Stimulated activated naive CD8-positive, alpha-beta T cell treated with anti-CD3 and anti-CD28 coated beads, Interleukin-15, Interleukin-2, amounts not matched to agents 100 U/mL and 50 U/mL, for 24 hours (primary cell): Measurements from ENCODE around the gene GDF9.

Experiments
- ATAC-seq: fragments of 150-1000 bp; cut with Tn5 transposase; one replicate; pipeline ENCODE4 v1.10.0; 2021
- DNase-seq: peaks from one replicate; pipeline ENCODE4 v3.0.0; 2021

Gene GDF9

GRCh38 chr5:132836852-132837251 is 29.4 kb downstream of the GDF9 start:
- DNase-seq = no peak
- ATAC-seq = no peak

DNA sequence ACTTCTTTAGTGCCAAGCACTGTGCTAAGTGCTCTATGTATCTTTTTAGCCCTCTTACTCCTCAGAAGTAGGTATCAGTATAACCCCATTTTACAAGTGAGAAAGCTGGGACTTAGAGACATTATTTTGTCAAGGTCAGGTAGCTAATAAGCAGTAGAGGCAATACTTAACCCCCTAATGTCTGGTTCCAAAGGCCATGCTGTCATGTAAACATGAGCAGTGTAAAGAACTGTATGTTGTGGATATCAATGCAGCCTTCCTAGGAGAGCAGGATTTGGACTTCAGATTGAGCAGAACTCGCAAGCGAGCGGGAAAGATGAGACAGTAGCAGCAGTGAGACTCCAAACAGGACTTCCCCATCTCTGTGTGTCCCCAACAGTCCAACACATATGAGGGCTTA is 32.2 kb downstream of the GDF9 start:
- ATAC-seq = no peak

DNA sequence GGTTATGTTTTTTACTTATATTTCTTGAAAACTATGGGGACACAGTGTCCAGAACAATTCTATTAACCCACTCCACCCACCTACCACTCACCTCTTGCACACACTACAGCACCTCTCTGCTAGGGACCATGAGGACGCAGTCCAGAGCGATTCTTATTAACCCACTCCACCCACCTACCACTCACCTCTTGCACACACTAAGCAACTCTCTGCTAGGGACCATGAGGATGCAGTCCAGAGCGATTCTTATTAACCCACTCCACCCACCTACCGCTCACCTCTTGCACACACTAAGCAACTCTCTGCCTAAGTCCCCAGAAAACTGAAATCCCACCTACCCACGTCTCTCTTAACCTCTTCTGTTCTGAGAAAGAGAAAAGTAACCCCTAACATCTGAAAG is 33.7 kb downstream of the GDF9 start:
- DNase-seq = no peak
- ATAC-seq = no peak

More for the DNA sequence above, 32.2 kb downstream of the GDF9 start:
- no peak for DNase-seq

GRCh38 chr5:132831095-132831860 is 35.0 kb downstream of the GDF9 start:
- ATAC-seq (no peak), DNase-seq (no peak)

DNA sequence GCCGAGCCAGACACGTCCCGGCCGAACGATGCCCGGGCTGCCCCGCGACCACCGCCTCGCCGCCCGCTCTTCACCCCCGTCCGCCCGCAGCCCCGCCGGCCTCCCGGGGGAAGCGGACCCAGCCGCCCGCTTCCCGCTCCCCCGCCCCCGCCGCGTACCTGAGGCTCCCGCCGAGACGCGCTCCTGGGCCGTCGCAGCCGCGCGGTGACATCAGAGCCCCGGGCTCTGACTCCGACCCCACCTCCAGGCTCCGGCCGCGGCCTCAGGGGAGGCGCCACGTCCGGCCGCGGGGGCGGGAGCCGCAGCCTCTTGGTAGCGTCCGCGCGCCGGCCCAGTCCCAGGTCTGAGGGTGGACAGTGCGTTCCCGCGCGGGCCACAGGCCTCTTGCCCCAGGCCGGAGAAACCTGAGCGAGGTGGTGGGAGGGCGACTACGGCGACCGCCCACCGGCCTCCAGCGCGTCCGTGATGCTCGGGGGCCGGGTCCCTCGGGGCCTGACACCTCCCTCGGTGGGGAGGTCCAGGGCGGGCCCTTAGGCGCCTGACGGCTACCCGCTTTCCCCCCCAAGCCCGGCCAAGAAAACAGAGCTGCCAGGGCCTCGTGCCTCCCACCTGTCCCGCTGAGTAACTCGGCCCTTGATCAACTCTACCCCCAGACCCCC is 35.7 kb downstream of the GDF9 start, which contains the start of gene SHROOM1:
TSS of gene SHROOM1 (minus strand) at position 212 of the 659 bp plus-strand sequence. CDS start 4,507 bp downstream, outside the sequence.
- peak; percentile 51 for DNase-seq

GRCh38 chr5:132829742-132830435 is 36.4 kb downstream of the GDF9 start:
- peak; percentile 90 for ATAC-seq
- DNase-seq = peak; percentile 81

More for the DNA sequence above, 35.7 kb downstream of the GDF9 start, which contains the start of gene SHROOM1:
- ATAC-seq = peak; percentile 34

DNA sequence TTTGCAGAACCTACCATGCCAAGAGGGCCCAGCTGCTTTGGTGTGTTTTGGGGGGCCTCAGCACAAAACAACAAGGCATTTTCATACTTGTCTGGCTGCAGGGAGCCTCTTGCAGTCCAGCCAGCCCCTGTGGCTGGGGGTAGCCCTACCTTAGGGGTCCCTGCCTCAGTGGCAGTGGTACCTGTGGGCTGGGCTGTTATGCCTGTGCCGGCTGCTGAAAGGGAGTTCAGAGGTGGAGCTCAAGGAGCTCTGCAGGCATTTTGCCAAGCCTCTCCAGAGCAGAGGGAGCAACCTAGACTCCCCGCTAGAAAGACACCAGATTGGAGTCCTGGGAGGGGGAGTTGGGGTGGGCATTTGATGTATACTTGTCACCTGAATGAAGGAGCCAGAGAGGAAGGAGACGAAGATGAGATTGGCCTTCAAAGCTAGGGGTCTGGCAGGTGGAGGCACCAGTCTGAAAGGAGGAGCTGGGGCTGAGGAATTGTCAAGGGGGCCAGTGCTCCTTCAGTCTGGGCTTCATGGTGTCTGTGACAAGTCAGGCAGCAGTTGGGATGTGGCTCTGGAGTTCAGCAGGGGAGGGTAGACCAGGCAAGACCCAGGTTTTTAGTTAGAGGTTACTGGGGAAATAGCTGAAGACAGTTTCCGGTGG is 37.3 kb downstream of the GDF9 start:
- DNase-seq = no peak

GRCh38 chr5:132827943-132828673 is 38.2 kb downstream of the GDF9 start:
- DNase-seq (no peak), ATAC-seq (no peak)

More for the DNA sequence above, 37.3 kb downstream of the GDF9 start:
- ATAC-seq = no peak

DNA sequence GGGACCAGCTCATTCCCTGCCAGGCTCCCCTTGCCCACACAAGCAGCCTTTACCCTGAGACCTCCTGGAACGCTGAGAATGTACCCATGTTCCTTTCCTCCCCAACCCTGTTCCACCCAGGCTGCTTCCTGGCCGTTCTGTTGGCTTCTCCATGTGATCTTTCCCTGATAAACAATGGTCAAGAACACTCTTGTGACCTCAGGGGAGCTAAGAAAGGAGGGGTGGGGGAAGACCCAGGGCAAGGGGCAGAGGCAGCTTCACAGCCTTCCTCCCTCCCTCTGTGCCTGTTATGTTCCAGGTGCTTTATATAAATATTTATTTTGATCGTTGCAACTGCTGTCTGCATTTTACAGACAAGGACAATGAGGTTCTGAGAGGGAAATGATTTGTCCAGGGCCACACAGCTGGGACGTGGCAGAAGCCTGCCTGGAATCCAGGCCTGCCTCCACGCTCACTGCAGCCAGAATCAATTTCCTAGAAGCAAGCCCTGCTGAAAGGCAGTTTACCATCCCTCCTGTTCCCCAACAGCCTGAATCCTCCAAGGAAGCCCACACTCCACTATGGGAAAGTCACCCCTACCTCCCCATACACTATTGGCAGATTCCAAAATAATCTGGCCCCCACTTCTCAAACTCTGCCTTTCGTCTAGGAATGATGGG is 39.7 kb downstream of the GDF9 start:
- no peak for ATAC-seq
- DNase-seq = no peak

GRCh38 chr5:132825834-132826391 is 40.4 kb downstream of the GDF9 start:
- no peak for DNase-seq
- ATAC-seq = peak; percentile 20

GRCh38 chr5:132825033-132825833 is 41.0 kb downstream of the GDF9 start:
- DNase-seq (no peak), ATAC-seq (no peak)

GRCh38 chr5:132824426-132824825 is 41.8 kb downstream of the GDF9 start:
- ATAC-seq = no peak
- no peak for DNase-seq

DNA sequence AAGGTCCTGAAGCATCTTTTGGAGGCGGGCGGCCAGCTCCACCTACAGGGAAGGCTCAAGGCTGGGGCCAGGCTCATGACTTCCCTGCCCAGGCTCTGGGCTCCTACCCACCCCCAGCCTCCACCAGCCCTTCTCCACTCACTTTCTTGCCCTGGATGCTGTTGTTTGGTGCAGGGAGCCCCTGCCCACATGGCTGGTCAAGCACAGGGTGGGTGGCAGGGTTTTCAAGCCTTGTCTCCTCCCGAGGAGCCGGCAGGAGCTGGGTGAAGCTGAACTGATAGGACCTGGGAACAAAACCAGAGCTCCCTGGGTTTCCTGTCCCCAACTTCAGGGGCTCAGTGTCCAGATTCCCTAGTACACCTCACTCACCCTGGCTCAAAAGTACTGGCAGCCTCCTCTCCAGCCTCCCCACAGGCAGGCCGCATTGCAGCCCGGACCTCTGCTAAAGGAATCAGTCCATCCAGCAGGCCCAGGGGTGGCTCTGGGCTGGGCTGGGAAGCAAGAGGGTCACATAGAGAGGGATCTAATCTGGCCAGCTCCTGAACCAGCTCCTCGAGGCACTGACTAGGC is 42.7 kb downstream of the GDF9 start:
- DNase-seq (no peak), ATAC-seq (no peak)

GRCh38 chr5:132822650-132823480 is 43.4 kb downstream of the GDF9 start:
- ATAC-seq = no peak
- no peak for DNase-seq

DNA sequence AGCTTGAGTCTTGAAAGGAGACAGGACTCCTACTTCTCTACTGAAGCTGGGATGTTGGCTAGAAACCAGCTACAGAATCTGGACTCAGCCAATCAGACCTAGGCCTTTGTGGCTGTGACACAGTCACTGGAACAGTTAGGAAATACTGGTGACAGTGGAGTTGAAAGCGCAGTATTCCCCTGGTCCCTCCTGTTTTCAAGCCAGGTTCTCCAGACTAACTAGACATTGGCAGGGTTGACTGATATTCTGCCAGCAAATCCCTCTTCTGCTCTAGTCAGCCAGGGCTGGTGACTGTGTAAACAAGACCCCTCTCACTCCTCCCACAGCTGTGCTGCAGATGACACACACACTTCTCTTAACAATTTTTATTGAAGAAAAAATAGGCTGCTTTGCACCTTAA is 44.5 kb downstream of the GDF9 start:
- DNase-seq = no peak

DNA sequence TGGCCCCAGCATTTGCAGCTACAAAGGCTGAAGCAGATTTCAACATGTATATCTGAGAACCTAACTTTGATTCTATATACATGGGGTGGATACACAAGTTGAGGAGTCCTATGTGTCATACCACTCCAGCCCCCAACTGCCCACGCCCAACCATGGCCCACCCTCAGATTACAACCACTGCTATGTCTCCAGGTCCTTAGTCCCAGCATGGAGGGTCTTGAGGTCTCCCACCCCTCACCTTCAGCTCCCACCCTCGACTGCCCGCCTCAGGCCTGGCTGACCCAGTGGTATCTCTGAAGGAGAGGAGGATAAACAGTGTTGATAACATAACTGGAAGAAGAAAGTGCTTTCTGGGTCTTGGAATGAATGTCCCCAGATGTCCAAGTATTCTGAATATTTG is 44.9 kb downstream of the GDF9 start:
- no peak for DNase-seq
- ATAC-seq = no peak

More for the DNA sequence above, 44.5 kb downstream of the GDF9 start:
- no peak for ATAC-seq

DNA sequence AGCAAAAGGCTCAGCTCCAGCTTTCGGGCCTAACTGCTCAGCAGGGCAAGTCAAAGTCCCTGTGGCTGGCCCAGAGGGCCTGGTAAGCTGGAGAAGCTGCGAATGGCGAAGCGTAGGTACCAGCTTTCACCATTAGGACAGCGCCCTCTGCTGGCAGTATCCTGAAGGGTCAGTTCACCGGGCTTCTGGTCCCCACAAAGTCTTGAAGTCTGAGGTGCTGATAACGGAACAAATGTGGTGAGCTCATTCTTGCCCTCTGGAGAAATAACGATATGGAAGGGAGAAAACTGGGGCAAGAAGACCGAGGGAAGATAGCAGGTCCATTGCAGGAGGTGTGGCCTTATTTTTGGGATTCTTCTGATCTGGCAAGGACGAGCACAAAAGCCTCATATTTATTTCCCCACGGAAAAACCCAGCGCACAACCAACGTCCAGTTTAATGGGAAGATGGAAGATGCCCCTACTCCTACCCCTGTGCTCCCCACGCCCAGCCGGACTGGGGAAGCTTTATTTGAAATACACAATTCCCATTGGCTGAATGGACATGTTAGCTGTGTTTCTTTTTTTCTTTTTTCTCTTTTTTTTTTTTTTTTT is 46.0 kb downstream of the GDF9 start:
- peak; percentile 95 for DNase-seq
- ATAC-seq = peak; percentile 88

GRCh38 chr5:132819468-132819867 is 46.8 kb downstream of the GDF9 start:
- ATAC-seq (no peak), DNase-seq (no peak)
